Measurements from ENCODE around the gene PHACTR3. TPM values are rescaled to one million over a fixed set of nuclear protein-coding genes. Genes with fewer than 3 reads are reported as not detected.

The PHACTR3 gene
- total RNA-seq, 4 donors from 2014 or later, result 2.4 to 12.8 (median 9.7) TPM

- H3K27me3 ChIP-seq, result peaks cover 80% of the 10 kb centered on the region
Observed at GRCh38 chr20:59578436-59579403, 25.6 kb upstream of the PHACTR3 start.

GRCh38 chr20:59579404-59580145, 24.8 kb upstream of the PHACTR3 start:
- TF ChIP-seq POLR2A (IDR thresholded peaks at IDR 0.05), result no peak
- TF ChIP-seq EP300 (IDR thresholded peaks at IDR 0.05), result no peak
- no peak for TF ChIP-seq POLR2AphosphoS5 (IDR thresholded peaks at IDR 0.05)
- no peak for TF ChIP-seq CTCF (IDR thresholded peaks at IDR 0.05)
- Histone ChIP-seq H3K36me3 (no peaks in the 10 kb centered on the region), H3K4me3 (no peak overlapping the region), H3K9me3 (no peaks in the 10 kb centered on the region), H3K27me3 (peaks cover 72% of the 10 kb centered on the region), H3K4me1 (peaks cover 26% of the 10 kb centered on the region), H3K27ac (no peak overlapping the region)
- 74% methylated on average over 10 of the region's 12 CpGs for WGBS
- peak in 1 of 2 donors; percentile 24 for DNase-seq (ENCODE audit: low spot score in 2 of 2)

More at GRCh38 chr20:59578436-59579403, 25.6 kb upstream of the PHACTR3 start:
- H3K4me1 ChIP-seq, result peaks cover 23% of the 10 kb centered on the region
- TF ChIP-seq EP300 (IDR thresholded peaks at IDR 0.05) (no peak), POLR2AphosphoS5 (IDR thresholded peaks at IDR 0.05) (no peak), POLR2A (IDR thresholded peaks at IDR 0.05) (no peak), CTCF (IDR thresholded peaks at IDR 0.05) (no peak)
- H3K4me3 ChIP-seq, result no peak overlapping the region
- WGBS, result 81% methylated on average over 14 of the region's 18 CpGs
- peak in 1 of 2 donors; percentile 36 for DNase-seq (ENCODE audit: low spot score in 2 of 2)
- no peaks in the 10 kb centered on the region for H3K9me3 ChIP-seq
- no peaks in the 10 kb centered on the region for H3K36me3 ChIP-seq
- H3K27ac ChIP-seq, result no peak overlapping the region

DNA sequence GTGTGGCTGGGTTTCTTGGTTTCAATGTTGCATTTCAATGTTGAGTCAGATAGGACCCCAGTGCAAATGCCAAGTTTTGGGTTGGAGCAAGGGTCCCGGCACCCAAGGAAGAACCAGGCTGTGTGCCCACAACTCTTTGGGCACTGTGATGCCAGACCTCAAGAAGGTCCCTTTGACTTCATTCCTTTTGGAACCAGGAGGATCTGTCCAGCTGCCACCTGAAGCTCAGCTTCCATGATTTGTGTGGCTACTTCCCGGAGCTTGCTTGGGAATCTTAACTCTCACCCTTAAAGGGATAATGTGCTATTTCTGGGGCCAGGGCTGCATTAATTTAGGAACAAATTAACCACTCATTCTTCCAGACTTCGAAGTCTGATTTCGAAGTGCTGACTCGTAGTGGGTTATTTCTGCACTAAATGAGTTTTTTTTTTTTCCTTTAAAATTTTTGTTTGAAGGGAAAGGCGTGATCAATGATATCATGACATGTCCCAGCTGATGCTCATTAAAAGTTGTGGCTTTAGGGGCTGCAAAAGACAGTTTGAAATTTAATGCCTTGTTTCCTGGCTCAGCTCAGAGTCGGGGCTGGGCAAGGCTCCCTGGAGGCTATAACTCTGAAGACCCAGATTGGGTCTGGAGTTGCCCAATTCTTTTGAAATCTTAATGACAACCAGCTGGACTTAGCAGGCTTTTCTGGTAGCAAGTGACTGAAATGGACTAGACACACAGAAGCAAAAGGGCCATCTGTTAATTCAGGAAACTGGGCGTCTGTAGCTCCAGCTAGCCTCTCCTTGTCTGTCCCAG, 24.0 kb upstream of the PHACTR3 start:
- Histone ChIP-seq H3K4me3 (no peak overlapping the region), H3K36me3 (no peaks in the 10 kb centered on the region), H3K27ac (no peak overlapping the region), H3K27me3 (peaks cover 72% of the 10 kb centered on the region), H3K9me3 (no peaks in the 10 kb centered on the region), H3K4me1 (peaks cover 26% of the 10 kb centered on the region)
- 28% methylated on average over 8 of the region's 8 CpGs for WGBS
- TF ChIP-seq CTCF (IDR thresholded peaks at IDR 0.05) (no peak), POLR2AphosphoS5 (IDR thresholded peaks at IDR 0.05) (peak in 1 of 3 donors; percentile 6), EP300 (IDR thresholded peaks at IDR 0.05) (no peak), POLR2A (IDR thresholded peaks at IDR 0.05) (no peak)
- peak in 1 of 2 donors; percentile 50 for DNase-seq (ENCODE audit: low spot score in 2 of 2)

- Histone ChIP-seq H3K27me3 (peaks cover 72% of the 10 kb centered on the region), H3K36me3 (no peaks in the 10 kb centered on the region), H3K27ac (no peak overlapping the region), H3K4me1 (peaks cover 26% of the 10 kb centered on the region), H3K4me3 (no peak overlapping the region), H3K9me3 (no peaks in the 10 kb centered on the region)
- DNase-seq (ENCODE audit: low spot score in 2 of 2), result peak in 1 of 2 donors; percentile 47
- WGBS, result 68% methylated on average over 9 of the region's 9 CpGs
- TF ChIP-seq EP300 (IDR thresholded peaks at IDR 0.05), result no peak
- TF ChIP-seq POLR2A (IDR thresholded peaks at IDR 0.05), result no peak
- TF ChIP-seq POLR2AphosphoS5 (IDR thresholded peaks at IDR 0.05), result no peak
- TF ChIP-seq CTCF (IDR thresholded peaks at IDR 0.05), result no peak
Observed at GRCh38 chr20:59580991-59581401, 23.3 kb upstream of the PHACTR3 start.

Measured in suprapubic skin (tissue), 4 donors.